GM12865 (cell line): ENCODE results near the gene MMP1.

Experiments
- DNase-seq: peaks from one replicate; pipeline ENCODE4 v3.0.0; 2010; ENCODE audit warnings: low read depth
- H3K4me3 ChIP-seq: 2 replicates; pipeline ENCODE4 v1.5.1; 2011; ENCODE audit warnings: mild to moderate bottlenecking, low read depth, low read length, control low read depth
- TF ChIP-seq, protein P1 (sequence below): IDR thresholded peaks from 2 replicates; pipeline ENCODE4 v1.5.1; 2011; ENCODE audit warnings: low read length, control low read depth, low read depth, inconsistent platforms; ENCODE audit not compliant: insufficient read depth; ENCODE audit errors: missing control alignments

The MMP1 gene

DNA sequence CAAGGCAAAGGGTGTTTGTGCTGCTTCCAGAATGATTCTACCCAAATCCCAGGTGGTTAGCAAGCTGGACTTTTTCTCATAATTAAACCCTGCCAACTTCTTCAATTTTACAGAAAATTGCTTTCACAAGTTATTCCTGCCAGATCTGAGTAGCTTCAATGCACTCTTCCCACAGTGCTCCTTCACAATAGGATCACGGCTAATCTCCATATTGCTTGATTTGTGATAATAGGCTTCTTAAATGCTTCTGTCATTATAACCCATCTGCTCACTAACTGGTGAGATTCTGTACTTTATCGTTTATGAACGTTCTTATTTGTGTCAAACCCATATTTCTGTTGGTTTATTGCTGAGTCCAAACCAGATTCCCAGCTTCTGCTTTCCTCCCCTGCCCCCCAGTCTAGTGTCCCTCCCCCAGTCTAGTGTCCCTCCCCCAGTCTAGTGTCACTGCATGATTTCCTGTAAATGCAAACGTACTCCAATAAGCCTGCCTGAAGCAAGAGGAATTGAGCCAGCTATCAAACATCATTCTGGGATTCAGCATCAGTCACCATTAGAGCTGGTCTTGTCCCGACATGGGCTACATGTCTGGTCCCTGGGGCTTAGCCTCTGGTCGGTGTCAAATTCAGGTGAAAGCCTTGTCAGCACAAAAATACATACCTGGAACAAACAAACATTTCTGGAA lies 31.5 kb upstream of the MMP1 start:
- no peak overlapping the region for H3K4me3 ChIP-seq
- TF ChIP-seq, protein P1, sequence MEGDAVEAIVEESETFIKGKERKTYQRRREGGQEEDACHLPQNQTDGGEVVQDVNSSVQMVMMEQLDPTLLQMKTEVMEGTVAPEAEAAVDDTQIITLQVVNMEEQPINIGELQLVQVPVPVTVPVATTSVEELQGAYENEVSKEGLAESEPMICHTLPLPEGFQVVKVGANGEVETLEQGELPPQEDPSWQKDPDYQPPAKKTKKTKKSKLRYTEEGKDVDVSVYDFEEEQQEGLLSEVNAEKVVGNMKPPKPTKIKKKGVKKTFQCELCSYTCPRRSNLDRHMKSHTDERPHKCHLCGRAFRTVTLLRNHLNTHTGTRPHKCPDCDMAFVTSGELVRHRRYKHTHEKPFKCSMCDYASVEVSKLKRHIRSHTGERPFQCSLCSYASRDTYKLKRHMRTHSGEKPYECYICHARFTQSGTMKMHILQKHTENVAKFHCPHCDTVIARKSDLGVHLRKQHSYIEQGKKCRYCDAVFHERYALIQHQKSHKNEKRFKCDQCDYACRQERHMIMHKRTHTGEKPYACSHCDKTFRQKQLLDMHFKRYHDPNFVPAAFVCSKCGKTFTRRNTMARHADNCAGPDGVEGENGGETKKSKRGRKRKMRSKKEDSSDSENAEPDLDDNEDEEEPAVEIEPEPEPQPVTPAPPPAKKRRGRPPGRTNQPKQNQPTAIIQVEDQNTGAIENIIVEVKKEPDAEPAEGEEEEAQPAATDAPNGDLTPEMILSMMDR: no peak
- no peak for DNase-seq

DNA sequence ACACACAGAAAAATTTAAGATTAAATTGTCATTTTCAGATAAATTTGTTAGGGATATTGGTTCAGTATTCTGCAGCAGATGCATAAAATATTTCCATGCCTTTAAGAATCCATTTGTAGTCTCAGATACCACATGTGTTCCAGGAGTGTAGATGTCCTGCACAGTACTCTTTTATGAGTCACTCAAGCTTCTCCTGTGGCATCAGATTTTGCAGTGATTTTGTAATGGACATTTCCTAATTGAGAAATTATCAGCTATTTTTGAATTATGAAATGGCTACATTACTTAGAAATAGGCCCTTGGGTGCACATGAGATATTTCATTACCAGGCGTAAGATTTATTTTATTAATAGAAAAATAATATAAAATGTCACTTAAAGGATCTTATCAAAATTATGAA lies 26.6 kb upstream of the MMP1 start:
- TF ChIP-seq, protein P1: no peak

DNA sequence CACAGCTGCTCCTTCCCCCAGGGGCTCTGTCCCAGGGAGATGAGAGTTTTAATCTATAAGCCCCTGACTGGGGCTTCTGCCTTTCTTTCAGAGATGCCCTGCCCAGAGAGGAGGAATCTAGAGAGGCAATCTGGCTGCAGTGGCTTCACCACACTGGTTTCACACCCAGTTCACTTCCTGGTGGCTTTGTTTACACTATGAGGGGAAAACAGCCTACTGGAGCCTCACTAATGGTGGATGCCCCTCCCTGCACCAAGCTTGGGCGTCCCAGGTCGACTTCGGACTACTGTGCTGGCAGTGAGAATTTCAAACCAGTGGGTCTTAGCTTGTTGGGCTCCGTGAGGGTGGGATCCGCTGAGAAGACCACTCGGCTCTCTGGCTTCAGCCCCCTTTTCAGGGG lies 21.5 kb upstream of the MMP1 start:
- TF ChIP-seq, protein P1: no peak
- no peak for DNase-seq
- no peak overlapping the region for H3K4me3 ChIP-seq

More for the DNA sequence above, 26.6 kb upstream of the MMP1 start:
- H3K4me3 ChIP-seq: no peak overlapping the region
- no peak for DNase-seq

DNA sequence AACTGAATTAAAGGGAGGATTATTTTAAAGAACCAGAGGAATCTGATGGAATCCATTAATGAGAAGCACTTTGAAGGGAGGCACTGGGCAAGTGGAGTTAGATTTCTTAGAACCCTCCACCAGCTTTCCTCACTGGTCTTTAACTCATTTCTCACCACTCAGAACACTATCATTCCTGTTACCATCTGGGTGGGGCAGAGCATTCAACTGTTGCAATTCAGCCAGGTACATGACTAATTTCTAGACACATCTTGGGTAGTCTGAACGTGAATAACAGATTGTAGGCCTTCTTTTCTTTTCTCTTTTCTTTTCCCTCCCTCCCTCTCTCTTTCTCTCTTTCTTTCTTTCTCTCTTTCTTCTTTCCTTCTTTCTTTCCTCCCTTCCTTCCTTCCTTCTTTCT lies 15.5 kb upstream of the MMP1 start:
- TF ChIP-seq, protein P1: no peak
- no peak overlapping the region for H3K4me3 ChIP-seq
- no peak for DNase-seq

DNA sequence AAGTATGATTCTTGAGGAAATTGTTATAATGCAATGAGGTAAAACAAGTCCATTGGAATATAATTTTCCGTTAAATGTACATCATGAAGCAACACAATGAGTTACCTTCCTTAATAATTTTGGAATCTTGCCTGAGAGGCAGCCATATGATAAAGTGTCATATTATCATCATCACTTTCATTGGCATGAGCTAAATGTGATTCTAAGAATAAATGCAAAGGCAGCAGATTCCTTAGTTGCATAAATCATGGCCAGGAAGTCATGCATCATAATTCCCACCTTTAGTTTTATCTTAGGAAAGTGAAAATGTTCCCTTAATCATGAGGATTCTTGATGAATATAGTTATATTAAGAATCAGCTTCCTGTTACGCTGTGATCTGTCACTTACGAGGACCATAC lies 14.2 kb upstream of the MMP1 start:
- TF ChIP-seq, protein P1: no peak
- no peak for DNase-seq
- no peak overlapping the region for H3K4me3 ChIP-seq

DNA sequence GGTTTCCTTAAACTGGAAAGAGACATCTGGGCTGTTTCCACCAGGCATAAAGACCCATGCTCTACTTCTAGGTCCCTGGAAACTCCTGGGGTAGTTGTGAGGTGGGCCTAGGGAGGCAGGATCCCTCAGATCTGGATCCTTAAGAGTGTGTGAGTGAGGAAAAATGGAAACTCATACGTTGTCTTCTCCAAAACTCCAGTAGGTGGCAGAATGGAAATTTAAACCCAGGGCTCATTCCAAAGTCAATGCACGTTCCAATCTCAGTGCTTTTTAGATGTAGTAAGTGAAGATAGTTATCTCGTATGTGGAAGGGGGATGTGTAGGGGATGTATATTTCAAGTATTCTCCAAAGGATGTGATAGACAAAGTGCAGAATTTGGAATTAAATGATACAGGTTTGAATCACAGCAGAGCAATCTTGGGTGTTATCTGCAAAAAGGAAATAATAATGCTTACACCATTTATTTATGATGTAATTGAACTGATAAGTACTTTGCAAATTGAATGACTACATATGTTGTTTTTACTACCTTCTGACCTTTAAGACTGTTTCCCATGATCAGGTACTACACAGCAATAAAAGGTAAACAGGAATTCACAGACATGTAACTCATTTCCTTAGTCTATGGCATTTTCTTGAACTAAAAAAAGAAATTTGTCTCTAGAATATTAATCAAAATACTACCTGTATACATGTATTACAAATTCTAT lies 13.1 kb upstream of the MMP1 start:
- TF ChIP-seq, protein P1: peak; percentile 29
- DNase-seq: no peak
- no peak overlapping the region for H3K4me3 ChIP-seq
